DMS53 treated with DMSO at 0.1 percent for 48 hours (cell line): ENCODE data around the gene HTR7.

Source experiments
- DNase-seq: peaks from one replicate; lab custom pipeline; 2025; ENCODE audit not compliant: unreplicated experiment; lab: John Stamatoyannopoulos, UW

The HTR7 gene

DNA sequence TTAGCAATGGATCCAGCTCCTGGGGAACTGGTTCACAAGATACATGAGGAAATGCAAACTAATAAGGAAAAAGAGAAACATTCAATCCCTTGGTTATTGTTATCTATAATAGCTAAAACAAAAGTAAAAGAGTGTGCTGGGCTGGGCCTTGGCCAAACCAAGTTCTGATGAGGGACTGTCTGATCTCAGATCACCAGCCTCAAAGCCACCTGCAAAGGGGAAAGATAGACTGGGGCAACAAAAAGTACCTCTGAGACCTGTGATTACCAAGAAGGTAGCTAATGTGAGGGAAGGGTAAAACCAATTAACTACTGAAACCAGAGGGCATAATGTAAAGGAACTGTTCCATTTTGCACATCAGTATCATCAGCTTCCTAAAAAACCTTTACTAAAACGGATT, 51.2 kb downstream of the HTR7 start:
- DNase-seq, result no peak

DNA sequence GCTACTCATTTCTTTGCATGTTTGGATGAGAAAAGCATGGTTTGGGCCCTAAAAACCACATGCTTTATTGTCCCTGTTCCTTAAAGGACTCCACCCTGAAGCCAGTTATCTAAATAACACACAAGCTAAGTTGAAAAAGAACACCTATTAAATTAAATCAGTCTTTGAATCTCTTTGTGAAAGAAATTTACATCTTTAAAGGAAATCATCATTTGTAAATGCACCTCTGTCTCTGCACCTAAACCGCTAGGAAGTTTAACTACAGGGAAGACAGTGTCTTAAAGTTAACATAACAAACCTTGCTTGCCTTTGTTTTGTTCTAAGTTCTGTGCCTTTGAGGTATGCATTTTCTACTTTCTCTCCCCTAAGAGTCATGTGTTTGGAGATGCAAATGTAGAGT, 52.6 kb downstream of the HTR7 start:
- no peak for DNase-seq

DNA sequence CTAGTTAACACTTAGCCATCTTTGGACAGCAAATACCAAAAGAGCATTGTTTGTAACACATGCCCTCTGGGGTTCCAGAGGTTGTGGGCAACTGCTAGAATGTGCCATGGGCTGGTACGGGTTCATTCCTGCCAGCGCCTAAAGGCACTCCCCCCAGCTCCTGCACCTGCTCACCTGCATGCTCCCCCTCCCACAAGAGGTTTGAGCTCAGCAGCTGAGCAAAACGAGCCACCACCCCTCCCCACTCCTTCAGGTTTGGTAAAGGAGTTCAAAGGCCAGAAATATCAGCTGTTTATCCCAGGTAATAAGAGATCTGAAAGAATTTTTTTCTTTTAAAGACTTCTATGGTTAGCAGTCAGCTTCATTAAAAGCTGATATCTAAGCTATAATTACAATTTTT, 53.5 kb downstream of the HTR7 start:
- DNase-seq, result no peak

DNA sequence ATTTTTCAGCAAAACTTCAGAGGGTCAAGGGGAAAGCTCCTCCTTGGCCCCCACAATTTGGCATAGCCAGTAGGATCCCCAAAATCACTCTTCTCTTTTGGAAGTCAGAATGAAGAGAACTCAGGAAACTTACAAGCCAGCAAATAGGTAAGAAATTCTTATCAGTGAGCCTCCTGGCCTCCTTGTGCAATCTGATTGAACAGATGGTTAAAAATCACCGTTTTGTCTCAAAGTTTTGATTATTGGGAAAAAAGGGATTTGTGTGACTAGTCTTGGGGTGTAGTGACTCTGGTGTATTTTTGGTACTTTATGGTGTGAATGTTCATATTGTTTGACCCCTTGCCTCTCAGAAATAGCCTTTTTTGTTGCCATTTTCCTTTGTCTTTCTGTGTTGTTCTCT, 56.2 kb downstream of the HTR7 start:
- no peak for DNase-seq

DNA sequence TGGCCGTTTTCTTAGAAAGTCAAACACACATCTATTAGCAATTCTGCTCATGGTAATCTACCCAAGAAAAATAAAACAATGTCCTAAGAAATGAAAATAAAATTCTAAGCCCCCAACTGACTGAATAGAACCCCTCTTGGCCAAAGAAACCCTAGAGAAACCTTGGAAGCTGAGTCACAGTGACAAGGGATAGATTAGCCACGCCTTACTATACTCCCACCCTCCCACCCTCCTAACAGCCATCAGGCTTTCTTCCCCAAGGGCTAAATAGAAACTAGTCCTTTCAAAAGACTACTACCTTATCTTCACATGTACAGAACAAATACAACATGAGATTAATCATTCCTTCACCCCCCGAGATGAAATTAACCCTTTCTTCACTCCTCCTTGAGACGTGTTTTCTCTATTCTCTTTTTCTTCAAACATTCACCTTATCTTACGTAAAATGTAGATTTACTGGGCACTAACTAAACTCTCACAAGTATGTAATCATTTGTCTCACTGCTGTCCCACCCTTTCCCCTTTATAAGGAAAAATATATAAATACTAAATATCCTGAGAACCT, 57.5 kb downstream of the HTR7 start:
- no peak for DNase-seq

DNA sequence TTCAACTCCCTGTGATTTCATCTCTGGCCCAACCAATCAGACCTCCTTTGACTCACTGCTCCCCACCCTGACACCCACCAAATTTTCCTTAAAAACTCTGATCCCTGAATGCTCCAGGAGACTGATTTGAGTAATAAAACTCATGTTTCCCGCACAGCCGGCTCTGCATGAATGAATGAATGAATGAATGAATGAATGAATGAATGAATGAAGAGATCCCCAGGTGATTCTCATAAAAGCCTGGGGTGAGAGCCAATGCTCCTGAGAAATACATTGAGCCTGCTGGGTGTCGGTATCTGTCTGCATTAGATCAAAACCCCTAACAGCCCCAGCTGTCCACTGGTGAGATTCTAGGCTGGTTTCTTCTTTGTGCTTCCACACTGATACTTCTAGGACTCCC, 58.7 kb downstream of the HTR7 start:
- DNase-seq, result no peak

DNA sequence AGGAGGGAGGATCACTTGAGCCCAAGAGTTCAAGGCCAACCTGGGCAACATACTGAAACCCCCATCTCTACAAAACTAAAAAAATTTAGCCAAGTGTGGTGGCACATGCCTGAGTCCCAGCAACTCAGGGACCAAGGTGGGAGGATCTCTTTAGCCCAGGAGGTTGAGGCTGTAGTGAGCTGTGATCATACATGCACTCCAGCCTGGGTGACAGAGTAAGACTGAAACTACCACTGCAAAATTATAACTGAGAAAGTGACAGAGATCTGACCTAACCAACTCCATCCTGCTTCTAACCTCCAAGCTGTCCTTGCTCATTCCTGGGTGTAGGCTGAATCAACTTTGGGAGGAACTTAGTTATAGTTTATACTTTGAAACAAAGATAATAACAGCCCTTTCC, 59.4 kb downstream of the HTR7 start:
- no peak for DNase-seq

DNA sequence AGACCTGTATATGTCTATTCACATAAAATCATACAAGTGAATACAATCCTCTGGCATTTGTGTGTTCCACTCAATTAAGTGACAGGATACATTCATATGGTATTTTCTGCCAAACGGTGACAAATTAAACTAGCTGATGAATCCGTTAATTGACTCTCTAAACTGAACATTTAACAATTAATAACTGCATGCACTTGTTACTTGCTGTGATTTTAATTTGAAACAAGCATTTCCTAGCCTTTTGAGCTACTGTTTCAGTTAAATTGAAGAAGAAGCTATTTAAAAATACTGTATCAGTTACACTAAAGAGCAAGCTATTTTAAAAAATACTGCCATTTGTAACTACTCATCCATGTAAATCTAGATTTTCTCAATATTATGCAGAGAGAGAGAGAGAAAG, 67.4 kb downstream of the HTR7 start:
- no peak for DNase-seq

DNA sequence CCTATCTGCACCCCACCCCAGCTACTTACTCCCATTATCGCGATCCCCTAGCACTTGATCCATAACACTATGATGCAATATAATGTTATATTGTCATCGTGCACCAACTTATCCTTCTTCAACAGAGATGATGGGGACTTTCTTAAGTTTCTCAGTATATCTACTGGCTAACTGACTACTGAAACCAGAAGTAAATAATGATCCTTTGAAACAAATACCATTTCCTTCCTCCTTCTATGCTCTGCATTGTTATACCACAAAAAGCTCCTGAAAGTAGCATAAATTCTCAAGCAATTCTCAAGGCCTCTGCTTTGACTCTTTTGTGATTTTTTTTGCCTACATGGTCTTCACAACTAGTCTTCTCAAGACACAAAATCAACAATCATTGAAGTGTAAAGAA, 68.9 kb downstream of the HTR7 start:
- no peak for DNase-seq

DNA sequence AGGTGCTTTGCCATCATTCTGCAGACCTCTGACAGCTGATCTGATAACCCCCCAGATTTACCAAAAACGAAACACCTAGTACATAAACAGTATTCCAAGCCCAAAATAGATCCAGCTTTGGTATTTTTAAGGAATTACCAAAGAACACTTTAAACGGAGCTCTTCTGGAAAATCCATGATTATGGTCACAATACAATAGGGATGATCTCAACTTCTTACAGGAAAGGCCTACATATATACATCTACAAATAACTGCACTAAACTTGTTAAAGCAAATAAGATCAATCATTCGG, 69.7 kb downstream of the HTR7 start:
- no peak for DNase-seq

DNA sequence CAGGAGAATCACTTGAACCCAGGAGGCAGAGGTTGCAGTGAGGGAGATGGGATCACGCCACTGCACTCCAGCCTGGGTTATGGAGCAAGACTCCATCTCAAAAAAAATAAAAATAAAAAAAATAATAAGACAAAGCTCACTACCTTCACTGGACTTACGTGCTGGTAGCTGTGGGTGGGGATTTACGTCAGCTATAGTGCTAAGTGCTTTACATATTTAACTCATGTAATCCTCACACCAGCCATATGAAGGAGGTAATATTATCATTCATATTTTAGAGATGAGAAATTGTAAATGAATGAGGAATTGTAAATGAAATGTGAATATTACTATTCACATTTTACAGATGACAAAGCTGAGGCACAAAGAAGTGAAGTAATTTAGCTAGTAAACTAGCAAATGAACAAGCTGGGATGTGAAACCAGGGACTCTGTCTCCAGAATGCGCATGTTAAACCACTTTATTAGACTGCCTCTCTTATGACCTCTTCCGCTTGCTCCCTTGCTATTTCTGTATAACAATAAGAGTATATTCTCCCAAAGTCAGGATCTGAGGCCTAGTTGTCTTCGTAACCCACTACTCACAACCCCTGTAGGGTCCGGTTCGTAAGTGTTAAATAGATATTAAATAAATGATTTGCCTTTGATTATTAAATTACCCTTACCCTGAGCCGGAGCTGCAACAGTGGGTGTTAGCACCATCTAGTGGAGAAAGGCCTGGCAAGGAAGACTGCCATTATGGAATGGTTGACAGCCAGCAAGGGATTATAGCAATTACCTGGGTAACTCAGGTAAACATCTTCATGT, 70.2 kb downstream of the HTR7 start:
- DNase-seq, result peak; percentile 35

DNA sequence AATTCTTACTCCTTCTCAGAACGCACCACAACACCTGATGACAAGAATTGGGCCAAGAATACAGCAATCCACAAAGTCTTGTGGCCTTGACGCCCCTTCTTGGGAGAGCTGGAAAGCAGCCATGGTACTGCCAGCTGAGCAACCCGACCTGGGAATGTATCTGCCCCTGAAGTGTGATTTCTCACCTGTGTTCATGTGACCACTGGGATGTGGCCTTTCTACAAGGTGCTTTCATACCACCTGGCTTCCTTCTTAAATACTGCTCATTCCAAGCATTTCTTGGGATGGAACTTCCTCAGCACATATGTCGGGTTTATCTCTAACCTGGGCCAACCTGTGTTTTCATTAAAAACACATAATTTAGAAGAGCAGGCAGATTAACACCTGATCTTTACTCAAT, 72.1 kb downstream of the HTR7 start:
- DNase-seq, result no peak

DNA sequence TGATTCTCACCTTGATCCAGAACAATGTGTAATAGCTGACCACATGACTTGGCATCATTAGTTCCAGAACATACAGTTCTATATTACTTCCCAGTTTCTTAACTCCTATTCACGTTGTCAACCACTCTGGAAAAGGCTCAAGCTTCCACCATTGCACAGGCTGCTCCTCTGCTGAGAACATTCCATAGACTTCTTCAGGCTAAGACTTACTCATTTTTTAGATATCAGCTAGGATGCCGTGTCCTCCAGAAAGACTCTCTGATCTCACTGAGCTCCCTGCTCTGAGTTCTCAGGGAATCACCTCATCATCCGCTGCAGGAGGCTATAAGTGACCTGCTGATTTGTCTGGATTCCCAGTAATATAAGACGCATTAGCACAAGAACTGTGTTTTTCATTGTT, 73.1 kb downstream of the HTR7 start:
- DNase-seq, result no peak

DNA sequence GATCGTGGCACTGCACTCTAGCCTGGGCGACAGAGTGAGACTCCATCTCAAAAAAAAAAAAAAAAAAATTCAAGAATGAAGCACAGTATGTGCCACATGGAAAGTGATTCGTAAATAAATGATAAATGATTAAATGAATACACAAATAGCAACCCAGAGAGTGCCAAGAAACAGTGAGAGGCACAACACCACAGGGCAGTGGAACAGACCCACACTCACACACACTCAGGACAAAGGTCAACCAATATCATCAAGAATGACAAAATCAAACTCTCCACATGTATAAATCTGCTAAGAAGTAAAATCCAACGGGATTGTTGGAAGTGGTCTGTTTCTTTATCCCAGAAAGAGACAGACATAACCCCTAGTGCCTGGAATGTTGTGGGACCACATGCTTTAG, 77.4 kb downstream of the HTR7 start:
- DNase-seq, result no peak

DNA sequence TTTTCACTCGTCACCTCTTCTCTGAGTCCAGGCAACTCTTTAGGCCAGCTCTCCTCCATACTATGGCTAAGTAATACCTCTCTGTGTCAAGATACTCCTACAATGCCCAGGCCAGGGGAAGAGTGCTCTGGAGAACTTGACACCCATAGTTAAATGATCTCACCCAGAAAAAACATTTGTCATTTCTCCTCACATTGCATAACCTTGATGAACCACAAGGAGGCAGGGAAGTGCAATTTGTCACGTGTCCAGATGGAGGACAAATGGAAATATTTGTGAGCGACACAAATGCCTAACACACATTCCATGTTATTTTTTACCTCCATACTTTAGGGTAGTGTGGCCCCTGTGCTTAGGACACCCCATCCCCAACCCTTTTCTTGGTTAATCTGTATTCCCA, 78.3 kb downstream of the HTR7 start:
- no peak for DNase-seq

DNA sequence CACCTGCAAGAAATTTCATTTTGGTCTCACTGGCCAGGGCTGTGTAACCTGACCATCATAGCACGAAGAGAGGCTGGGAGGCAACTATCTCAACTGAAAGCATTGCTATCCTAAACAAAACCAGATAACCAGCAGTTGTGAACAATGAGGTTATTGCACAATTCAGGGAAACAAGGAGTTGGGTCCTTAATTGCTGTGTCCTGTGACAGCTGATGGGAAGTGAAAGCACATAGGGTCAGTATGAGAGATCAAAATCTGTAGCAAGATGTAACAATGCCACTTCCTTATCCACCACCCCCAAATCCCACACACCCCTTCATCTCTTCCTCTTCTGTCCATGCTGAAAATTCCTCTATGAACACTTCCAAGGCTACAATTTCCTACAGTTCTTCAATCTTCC, 80.2 kb downstream of the HTR7 start:
- DNase-seq, result no peak

DNA sequence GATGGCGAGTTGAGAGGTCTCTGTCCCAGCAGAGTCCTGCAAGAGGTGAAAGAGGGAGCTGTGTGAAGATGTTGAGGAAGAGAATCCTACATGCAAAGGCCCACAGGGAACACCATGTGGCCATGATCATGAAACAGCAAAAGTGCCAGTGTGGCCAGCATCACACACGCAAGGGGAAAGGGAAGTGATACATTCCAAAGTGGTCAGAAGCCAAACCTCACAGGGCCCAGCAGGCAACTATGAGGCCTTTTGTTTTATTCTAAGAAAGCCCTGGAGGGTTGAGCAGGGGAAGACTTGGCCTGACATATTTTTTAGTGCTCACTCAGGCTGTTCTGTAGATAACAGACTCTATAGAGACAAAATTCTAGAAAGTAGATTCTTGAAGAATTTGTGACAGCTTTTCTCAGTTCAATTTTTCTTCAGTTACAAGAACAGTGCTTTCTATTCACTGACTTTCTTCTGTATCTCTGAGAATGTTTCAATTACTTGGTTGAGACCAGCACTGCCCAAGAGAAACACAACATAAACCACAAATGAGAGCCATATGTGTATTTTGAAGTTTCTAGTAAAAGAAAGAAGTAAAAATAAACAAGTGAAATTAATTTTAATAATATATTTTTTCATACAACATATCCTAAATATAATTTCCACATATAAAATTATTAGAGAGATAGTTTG, 82.3 kb downstream of the HTR7 start:
- no peak for DNase-seq

DNA sequence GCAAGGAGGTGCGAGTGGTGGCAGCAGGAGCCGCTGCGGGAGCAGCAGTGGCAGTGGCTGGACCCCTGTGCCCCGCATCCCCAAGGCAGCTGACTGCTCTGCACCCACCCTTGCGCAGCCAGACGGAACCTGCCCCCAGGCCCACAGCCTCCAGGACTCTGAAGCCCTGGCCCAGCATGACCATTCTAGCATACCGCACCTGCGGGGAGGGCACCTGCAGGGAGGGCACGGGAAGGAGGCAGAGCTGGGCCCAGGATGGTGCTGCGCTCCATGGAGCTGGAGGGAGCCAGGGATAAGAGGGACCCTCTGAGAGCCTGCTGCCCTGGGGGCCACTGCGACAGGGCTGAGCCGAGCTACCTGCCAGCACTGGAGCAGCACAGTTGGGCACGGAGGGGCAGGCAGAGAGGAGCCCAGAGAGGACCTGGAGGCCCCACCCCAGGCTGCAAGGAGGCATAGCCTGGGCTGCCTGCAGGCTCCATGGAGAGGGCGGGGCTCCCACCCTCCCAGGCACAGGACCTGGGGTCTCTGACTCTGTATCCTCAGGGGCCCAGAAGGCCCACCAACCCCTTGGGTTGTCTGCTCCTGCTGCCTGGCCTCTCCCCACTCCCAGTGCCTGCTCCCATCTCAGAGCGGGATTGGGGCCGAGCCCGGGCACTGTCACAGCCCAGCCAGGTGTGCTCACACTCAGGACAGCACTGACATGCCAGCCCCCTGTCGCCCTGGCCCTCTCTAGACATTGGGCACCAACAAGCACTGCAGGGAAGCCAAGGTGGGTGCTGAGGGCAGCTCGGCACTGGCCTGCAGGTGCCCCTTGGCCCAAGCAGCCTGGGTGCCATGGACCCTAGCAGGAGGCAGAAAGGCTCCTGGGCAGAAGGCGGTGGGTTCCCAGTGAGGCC, 87.6 kb downstream of the HTR7 start:
- DNase-seq, result no peak

DNA sequence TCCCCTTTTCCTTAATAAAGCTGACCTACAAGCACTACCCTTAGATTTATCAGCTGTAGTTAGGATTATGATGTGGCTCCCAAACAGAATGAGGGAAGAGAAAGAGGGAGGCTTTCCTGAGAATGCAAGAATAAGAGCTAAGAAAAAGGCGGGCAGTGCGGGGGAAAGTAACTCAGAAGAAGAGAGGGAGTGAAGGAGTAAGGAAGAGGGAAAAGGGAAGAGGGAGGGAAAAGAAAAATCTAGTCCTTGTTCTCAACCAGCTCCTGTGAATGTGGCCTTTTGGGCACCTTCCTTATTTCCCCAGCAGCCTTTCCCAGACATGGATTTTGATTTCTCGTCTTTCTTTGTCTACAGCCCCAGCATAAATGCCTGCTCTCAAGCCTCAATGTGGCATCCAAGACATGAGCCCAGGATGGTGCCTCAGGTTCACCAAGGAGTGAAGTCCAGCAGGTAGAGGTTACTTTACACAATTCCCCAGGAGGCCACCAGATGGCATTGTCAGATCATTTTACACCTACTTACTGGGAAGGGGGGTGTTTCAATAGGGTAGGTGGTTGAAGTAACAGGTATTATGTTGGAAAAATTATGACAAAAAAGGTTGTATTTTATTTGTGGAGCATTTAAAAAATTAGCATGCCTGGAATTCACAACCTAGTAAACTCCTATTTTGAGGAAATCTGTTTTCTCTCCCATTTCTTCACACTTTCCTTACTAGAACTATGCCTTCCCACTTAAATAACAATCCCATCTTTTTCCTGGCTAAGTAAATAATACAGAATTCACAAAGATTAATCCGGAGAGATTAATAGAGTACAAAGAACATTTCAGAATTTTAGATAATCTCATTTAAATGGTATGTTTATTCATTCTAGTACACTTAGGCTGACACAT, 106.5 kb downstream of the HTR7 start:
- DNase-seq, result peak; percentile 72

DNA sequence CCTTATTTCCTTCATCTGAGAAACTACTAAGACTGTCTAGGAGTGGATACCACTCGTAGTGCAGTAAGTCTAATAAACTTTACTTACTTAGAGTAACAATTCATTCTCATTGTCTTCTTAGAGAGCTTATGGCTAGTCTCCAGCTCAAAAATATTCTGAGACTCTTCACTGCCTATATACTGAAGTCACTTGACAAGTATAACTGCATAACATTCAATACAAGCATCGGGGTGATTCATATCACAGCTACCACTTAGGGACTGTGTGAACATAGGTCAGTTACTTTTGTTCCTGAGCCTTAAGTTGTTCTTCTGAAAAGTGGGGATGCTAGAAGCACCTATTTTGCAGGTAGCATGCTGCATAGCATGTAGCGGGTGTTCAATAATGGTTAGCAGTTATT, 111.0 kb downstream of the HTR7 start:
- DNase-seq, result no peak

DNA sequence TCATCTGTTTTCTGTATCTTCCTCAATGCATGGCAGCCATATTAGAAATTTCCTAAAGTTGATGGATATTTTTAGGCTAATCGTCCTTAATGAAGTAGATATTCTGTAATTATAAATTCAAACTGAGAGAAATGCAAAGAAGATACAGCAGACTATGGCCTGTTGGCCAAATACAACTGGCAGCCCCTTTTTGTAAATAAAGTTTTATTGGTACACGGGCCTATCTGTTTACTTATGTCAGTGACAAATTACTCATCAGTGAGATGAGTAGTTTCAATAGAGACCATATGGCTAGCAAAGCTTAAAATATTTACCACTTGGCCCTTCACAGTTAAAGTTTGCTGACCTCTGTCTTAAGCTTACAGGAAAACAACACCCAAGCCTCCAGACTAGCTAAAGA, 112.3 kb downstream of the HTR7 start:
- DNase-seq, result no peak
